Effector CD4-positive, alpha-beta T cell (primary cell): Measurements from ENCODE around the gene AAMP.
"Not testable (repeated sequence)": the region's sequence is repeated elsewhere in the genome, so short reads cannot be mapped to it uniquely, and the experiment has no call there.

ENCODE experiments used
- DNase-seq: peaks from one replicate; pipeline ENCODE4 v3.0.0-alpha.2; 2020

Gene AAMP

DNA sequence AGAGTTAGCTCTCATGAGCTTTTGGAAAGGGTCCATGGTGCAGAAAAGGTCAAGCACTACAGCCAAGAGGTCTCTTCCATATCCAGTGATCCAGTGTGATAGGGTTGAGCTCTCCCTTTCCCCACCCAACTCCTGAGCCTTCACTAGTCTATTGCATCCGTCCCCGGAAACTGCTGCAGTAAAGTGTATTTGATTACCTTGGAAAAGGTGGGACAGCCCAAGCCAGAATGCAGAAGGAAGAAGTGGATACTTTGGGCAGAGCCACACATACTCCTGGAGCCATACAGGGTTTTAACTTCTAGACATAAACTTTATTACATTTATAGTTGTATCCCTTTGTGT, 3.9 kb upstream of the AAMP start:
- no peak for DNase-seq

DNA sequence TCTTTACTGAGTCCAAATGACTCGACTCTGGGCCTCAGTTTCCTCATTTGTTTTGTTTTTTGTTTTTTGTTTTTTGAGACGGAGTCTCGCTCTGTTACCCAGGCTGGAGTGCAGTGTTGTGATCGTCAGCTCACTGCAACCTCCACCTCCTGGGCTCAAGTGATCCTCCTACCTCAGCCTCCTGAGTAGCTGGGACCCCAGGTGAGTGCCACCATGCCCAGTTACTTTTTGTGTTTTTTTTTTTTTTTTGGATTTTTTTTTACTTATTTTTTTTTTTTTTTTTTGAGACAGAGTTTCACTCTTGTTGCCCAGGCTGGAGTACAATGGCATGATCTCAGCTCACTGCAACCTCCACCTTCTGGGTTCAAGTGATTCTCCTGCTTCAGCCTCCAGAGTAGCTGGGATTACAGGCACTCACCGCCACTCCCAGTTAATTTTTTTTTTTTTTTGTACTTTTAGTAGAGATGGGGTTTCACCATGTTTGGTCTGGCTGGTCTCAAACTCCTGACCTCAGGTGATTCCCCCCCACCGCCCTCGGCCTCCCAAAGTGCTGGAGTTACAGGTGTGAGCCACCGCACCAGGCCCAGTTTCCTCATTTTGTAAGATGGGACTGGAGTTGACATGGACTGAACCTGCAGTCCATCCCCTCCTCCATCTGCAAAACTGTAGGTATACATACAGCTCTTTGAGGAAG, 3.4 kb upstream of the AAMP start:
- DNase-seq: not testable (repeated sequence)

DNA sequence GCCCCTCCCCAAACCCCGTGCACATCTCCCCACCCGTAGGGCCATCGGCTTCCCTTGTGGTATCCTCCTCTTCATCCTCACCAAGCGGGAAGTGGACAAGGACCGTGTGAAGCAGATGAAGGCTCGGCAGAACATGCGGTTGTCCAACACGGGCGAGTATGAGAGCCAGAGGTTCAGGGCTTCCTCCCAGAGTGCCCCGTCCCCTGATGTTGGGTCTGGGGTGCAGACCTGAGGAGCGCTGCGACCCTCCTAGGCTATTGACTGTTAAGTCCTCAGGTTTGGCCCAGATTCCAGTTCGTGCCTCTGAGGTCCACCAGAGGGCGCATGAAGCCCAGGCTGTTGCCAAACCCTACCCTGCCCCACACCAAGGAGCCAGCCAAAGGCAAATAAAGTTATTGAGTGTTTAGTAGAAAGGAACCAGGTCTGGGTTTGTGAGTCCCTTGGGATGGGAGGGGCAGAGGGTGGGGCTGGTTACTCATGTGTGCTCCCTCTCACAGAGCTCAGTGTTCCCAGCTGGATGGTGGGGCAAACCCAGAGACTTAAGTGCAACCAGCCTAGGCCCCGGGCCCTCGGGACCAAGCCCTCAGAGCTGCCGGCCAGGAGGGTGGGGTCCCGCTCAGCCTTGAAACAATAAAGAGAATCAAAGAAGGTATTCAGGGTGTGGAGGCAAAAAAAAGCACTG, 2.7 kb upstream of the AAMP start:
- peak; percentile 75 for DNase-seq

DNA sequence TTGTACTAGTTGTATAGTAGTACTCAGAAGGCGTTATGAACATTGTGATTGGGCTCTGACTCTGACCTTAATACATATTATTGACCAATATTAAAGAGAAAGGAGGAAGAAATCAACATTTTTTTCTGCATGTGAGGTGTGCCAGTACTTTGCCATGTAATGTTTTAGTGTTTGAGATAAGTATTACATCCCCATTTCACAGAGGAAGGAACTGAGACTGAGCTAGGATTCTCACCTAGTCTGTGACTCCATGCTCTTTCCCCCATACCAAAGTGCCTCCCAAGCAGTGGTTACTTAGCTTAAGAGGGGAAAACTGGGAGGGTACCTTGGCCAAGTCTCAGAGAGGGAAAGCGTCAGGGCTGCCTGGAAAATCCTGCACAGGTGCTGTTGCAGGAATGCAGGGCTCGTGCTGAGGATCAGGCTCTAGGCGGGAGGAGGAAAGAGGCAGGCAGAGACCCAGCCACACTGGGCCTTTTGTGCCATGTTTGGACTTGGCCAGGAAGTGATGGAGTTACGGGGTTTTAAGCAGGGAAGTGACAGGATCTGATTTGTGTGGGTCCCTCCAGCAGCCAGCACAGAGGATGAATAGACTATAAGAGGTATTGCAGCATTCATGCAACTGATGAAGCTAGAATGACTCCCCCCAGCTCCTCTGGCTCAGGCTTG, 2.1 kb upstream of the AAMP start:
- no peak for DNase-seq

DNA sequence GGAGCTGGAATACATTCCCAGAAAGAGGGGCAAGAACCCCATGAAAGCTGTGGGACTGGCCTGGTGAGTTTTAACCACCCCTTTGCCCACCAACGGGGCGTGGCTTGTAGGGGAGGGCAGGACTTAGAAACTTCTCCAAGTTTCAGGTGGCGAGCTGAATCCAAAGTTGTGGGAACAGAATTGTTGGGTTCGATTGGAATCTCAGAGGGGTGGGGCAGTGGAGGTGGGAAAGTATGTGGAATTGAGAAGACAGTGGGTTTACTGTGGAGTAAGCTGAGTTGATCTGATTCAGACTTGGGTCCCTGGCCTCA, 1.5 kb upstream of the AAMP start:
- DNase-seq: no peak

DNA sequence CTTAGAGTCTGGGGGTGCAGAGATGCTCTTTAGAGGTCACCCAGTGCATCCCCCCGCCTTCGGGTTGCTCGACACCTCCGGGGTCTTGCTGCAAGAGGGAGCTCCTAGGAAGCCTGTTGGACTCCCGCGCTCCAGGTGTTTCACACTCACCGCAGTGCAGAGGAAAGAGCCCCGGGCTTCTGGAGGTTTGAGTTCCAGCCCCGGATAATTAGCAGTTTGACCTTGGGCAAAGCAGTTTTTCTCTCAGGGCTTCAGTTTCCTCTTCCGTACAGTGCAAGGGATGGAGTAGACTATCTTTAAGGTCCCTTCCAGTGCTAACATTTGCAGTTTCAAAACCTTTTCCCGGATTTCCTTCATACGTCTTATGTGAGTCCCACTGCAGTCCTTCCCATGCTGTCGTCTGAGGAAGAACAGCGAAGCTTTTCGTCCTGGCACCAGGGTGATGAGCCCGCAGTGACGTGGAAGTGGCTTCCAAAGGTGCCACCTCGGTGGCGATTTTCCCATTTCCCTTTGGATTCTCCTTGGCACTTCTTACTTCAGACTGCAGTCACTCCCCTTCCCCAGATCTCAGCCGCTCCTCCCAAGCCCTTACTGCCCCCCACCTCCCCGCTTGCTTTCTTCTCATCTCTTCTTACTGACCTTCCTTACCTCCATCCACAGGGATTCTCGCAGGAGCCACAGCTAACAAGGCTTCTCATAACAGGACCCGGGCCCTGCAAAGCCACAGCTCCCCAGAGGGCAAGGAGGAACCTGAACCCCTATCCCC, 967 bp upstream of the AAMP start:
- no peak for DNase-seq

DNA sequence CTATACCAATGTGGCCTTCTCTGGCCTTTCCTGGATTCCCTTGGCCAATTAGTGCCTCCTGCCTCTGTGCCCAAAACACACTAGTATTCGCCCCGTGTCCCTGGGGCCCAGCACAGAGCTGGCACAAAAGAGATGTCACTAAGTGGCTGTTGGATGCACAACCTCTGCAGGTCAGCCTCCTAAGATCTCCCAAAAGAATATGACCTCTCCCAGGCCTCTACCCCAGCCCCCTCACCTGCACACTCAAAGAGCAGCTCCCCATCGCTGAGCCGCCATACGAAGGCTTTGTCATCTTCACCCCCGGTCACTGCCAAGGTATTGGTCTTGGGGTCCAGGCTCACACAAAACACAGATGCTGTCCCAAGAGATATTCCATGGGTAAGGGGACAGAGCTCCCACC, 2.7 kb downstream of the AAMP start:
- no peak for DNase-seq

DNA sequence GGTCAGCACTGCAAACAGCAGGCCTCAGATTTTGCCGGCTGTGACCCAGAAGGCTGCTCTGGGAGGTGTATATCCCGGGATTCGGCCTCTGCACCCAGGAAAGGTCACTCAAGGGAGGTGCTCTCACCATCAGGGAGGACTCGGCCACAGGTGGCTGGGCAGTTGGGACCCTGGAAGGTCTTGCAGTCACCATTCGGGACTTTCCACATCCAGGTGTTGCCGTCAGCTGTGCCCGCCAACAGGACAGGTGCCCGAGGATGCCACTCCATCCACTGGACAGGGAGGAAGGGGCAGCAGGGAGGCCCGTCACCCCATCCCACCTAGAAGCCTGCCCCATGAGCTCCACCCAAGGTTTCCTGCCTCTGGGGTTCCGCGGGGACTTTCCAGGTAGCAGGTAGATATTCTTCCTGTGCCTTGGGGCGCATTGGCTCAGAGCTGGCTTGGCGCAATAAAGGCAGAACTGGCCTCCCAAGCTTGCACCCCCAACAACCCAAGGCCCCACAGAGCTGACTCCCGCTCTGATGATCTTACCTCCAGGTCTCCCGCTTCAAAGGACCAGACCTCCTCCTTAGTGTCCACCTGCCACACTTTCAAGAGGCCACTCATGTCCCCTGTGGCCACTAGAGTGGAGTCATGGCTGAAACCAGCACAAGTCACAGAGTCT, 3.5 kb downstream of the AAMP start:
- DNase-seq: no peak

DNA sequence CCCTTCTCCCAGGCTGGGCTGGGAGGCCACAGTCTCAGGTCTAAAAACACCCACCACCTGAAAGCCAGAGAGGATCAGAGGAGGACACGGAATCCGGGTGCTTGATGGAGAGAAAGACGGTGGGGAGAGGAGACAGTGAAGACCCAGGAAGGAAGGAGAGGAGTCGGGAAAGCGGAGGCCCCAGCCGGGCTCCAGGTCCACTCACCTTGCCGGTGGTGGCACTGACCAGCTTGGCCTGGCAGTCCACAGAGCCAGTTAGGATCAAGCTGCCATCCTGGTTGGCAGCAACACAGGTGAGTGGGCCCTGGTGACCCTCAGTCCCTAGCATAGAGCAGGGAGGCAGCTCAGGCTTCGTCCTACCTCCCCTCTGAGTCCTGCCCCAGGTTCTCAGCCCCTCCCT, 4.3 kb downstream of the AAMP start:
- DNase-seq: no peak

DNA sequence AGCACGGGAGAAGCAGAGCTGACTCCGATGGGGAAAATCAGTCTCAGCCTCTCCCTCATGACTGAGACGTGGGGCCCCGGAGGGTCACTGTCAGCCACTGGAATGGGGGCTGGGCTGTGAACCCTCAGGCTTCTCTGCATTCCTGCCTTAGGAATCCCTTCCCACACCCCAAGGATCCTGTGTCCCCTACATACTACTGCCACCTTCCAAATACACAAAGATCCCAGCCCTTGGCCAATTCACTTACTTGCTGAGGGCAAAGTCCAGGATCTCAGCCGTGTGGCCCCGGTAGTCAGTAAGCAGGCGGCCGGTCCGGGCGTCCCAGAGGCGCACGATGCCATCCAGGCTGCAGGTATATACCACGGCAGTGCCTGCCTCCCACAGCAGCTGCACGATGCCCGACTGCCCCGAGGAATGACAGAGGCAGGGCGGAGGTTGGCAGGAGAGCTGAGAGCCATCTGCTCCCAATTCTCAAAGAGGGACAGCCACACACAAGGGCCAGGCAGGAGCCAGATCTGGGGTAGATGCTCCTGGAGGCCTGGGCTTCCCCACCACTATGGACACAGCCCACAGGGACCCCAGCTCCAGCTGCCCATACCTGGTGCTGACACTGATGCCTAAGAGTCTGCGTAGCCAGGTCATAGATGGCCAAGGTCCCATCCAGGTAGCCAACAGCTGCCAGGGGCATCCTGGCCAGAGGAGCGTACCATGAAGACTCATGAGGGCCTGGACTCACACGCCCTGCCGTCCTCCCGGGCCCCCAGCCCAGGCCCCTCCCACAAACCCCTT, 5.0 kb downstream of the AAMP start:
- no peak for DNase-seq

DNA sequence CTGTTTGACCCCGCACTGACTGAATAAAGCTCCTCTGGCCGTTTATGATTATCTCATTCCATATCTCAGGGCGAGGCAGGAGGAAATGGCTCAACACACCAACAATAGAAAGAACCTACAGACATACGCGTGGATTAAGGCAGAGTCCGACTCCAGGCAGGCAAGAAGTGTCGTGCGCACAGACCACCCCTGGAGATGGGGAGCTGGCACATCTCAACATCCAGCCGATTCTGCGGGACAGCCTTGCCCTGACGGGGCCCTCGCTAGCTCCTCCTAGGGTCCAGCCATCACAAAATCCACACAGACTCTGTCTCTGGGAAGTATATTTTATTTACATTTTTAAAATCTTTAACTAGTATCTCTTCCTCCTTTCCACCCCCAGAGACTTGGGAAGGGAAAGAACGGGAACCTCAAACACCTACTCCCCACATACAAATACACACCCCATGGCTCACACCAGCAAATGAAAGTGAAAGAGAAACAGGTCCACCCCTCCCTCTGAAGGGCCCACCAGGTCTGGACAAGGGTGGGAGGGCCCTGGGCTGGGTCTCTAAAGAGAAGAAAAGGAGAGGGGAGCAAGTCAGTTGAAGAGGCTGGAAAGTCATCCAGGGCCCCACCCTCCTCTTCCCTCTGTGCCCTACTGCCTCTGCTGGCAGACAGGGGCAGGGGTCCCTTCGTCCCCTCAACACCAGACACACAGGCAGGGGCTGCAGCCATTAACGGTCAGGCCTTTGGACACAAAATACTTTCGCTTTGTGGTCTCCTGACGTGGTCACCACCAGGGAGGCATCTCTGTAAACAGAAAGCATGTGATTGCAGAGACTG, 5.9 kb downstream of the AAMP start:
- no peak for DNase-seq

DNA sequence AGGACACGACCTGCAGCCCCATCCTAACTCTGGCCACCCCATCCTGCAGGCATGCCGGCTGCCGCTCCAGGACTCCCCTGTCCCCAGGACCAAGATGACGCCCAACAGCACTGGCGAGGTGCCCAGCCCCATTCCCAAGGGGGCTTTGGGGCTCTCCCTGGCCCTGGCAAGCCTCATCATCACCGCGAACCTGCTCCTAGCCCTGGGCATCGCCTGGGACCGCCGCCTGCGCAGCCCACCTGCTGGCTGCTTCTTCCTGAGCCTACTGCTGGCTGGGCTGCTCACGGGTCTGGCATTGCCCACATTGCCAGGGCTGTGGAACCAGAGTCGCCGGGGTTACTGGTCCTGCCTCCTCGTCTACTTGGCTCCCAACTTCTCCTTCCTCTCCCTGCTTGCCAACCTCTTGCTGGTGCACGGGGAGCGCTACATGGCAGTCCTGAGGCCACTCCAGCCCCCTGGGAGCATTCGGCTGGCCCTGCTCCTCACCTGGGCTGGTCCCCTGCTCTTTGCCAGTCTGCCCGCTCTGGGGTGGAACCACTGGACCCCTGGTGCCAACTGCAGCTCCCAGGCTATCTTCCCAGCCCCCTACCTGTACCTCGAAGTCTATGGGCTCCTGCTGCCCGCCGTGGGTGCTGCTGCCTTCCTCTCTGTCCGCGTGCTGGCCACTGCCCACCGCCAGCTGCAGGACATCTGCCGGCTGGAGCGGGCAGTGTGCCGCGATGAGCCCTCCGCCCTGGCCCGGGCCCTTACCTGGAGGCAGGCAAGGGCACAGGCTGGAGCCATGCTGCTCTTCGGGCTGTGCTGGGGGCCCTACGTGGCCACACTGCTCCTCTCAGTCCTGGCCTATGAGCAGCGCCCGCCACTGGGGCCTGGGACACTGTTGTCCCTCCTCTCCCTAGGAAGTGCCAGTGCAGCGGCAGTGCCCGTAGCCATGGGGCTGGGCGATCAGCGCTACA, 7.0 kb downstream of the AAMP start:
- DNase-seq: no peak

DNA sequence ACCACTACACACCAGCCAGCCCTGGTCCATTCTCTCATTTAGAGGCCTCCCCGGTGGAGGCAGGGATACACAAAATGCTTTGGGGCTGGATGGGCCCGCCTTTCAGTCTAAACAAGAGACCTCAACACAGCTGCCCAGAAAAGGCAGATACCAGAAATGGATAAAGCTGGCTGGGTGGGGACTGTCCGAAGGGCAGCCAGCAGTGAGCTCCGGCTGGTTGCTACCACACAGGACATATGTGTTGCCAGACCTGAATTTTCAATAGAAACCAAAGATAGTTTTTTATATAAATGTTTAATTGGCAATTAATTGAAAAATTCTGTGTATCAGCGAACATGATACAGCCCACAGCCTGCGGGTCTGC, 7.7 kb downstream of the AAMP start:
- DNase-seq: no peak

DNA sequence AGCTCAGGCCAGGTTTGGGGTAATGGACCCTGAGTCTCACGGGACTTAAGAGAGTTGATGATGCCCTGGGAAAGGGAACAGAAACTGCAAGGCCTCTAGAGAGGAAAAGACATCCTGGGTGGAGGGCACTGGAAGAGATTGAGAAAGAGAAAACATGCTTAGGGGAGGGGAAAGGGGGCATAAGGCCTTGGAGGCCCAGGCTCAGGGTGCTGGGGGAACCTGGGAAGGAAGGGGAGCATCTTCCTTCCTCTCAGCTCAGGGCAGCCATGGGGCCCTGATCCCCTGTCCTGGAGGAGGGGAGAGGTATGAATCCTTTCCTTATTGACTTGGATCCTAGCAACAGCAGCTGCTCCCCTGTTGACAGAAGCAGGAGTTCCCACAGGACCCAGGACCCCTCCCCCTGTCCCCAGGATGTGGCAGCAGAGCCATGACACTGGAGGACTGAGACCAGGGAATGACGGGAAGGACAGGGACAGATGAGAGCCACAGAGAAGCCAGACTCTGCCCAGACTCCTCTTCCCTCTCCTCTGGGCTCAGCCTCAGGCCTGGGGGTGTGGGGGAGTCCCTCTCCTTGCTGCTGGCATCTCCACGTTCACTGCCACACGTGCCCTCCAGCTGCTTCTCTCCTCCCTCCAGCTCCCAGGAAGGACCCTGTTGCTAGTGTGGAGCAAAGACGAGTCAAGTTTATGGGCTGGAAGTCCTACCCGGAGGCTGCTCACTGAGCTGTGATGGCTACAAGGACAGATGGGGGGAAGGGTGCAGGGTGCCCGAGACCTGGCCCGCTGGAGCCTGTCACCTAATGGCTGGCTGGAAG, 8.3 kb downstream of the AAMP start:
- no peak for DNase-seq

DNA sequence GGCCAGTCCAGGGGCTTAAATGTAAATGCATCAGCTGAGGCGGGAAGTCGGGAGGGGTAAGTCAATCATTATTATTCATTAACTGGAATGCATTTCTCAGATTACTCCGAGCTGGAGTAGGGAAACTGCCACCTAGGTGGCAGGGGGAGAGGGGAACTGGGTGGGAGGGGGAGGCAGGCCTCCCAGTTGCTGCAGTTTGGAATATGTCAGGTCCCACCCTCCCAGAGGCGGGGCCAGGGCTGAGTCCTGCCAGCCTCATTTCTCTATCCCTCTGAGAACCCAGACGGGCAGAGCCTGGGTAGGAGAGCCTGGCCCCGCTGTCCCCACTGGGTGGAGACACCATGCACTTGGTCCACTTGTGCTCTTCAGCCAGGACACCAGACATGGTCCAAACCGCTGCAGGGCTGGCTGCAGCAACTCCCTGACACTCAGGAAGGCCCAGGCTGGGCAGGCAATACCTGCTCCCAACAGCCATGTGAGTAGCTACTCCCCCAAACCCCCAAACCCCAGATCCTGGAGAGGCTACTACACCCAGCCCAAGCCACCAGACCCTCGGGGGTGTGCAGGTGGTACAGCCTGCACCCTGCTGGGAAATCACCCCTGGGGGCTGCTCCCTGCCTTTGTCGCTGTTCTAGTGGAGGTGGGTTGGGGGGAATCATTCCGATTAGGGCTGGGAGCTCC, 9.1 kb downstream of the AAMP start, which contains the start of gene GPBAR1:
TSS of gene GPBAR1 (plus strand) at position 274 of the 681 bp plus-strand sequence. CDS start 1,710 bp downstream, outside the sequence.
- DNase-seq: no peak

DNA sequence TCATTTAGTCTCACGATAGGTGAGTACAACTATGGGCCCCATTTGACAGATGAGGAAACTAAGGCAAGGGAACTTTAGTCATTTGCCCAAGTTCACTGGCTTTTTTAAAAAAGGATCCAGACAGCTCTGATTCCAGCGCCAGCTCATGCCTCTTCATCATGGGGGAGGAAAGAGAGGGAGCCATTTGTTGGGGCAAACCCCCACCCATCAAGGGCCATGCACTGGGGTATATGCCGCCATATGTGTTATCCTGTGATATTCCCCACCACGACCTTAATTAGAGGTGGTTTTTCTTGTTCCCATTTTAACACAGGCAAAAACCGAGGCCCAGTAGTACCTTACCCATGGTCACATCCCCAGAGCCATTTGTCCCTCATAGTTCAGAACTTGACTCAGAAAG, 9.8 kb downstream of the AAMP start:
- no peak for DNase-seq

DNA sequence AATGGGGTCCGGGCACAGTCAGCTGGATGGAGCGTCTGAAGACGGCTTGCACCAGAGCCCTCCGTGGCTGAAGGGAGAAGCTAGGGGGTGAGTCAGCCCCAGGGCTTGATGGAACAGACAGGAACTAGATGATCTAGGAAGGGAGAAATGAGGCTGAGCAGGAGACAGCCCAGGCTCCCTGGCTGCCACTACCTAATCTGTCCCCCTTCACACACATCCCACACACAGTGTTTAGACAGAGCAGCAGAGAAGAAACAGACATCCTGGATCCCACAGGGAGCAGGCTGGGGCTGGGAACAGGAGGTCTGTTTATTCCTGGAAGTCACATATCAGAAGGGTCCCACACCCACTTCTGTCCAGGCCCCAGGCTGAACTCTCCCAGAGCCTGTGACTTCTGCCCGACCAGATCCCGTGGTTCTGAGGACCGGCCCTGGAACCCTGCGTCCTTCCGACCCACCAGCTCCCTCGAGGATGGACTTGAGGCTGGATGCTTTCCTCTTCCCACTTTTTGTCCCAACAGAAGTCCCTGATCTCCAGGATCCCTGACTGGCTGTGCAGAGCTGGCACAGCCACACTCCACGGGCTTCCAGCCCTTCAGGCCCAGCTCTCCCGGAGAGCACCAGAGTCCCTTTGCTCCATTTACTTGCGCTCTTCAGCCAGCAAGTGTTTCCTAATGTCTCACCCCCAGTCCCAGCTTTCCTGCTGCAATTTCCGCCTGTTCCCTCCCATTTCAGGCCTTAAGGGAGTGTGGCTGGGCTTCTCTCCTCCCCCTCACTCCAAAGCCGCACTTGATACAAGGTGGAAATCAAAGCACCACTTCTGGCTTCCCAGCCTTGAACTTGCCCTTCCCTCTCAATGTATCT, 10.6 kb downstream of the AAMP start:
- no peak for DNase-seq
